GM12878 (cell line): Measurements from ENCODE around the gene DISP3. TPM values are rescaled to one million over a fixed set of nuclear protein-coding genes. Genes with fewer than 3 reads are reported as not detected.

Experiments used
- ATAC-seq: fragments of 200-7000 bp; cut with Tn5 transposase; 3 replicates; pipeline ENCODE4 v1.9.1; 2020; ENCODE audit warnings: mild to moderate bottlenecking, moderate library complexity
- BruUV-seq: library from RNA; stranded (reverse); fragments of 400-500 nt; replicated peaks from 2 replicates; lab custom pipeline; 2021; lab: Mats Ljungman, UMichigan
- CTCF ChIA-PET: fragments of 300-600 bp; sonication (Branson Sonifier 250); formaldehyde crosslinking; extraction: SDS; loops from one replicate; lab custom pipeline; 2021; ENCODE audit warnings: inconsistent platforms; lab: Yijun Ruan, JAX
- POLR2A ChIA-PET: fragments of 350-600 bp; formaldehyde crosslinking; extraction: SDS; loops from one replicate; lab custom pipeline; 2021; ENCODE audit warnings: inconsistent platforms; lab: Charles Lee
- RAD21 ChIA-PET: fragments of 300-600 bp; sonication (Branson Sonifier 250); formaldehyde crosslinking; loops from one replicate; lab custom pipeline; 2023; ENCODE audit warnings: antibody characterized with exemption; ENCODE audit not compliant: unreplicated experiment; lab: Charles Lee
- SMC1A ChIA-PET: fragments of 300-600 bp; sonication (Branson Sonifier 250); formaldehyde crosslinking; loops from one replicate; lab custom pipeline; 2023; ENCODE audit not compliant: unreplicated experiment, uncharacterized antibody; lab: Charles Lee
- DNase-seq: peaks from one replicate; pipeline ENCODE4 v3.0.0-alpha.2; 2011; ENCODE audit warnings: low read depth, low spot score
- FAIRE-seq: peaks from 3 replicates; lab custom pipeline; 2011; peaks lifted over from hg19 to GRCh38; lab: Jason Lieb, UNC
- H2AFZ ChIP-seq: 2 replicates; pipeline ENCODE4 v1.6.0; 2011; ENCODE audit warnings: low read depth, low read length, control low read depth; ENCODE audit not compliant: control insufficient read depth
- H3K27ac ChIP-seq: 2 replicates; pipeline ENCODE4 v1.5.1; 2011; ENCODE audit warnings: control low read depth; ENCODE audit not compliant: control insufficient read depth, insufficient read depth
- H3K27me3 ChIP-seq, 2 experiments: replicated peaks in 1 of 2; 2 replicates each; pipeline versions ENCODE4 v1.6.0 to v1.6.1; 2011; ENCODE audit warnings: low read length in 1 of 2; ENCODE audit not compliant: control insufficient read depth in 2 of 2, insufficient read depth in 2 of 2
- H3K36me3 ChIP-seq, 2 experiments: 2 replicates each; pipeline ENCODE4 v1.5.1; 2011; ENCODE audit warnings: low read length in 1 of 2; ENCODE audit not compliant: control insufficient read depth in 2 of 2, insufficient read depth in 2 of 2
- H3K4me1 ChIP-seq: 2 replicates; pipeline ENCODE4 v1.6.1; 2011; ENCODE audit warnings: mild to moderate bottlenecking, low read length, moderate library complexity, mixed read lengths; ENCODE audit not compliant: control insufficient read depth, insufficient read depth
- H3K4me2 ChIP-seq: 2 replicates; pipeline ENCODE4 v1.6.0; 2011; ENCODE audit warnings: control low read depth; ENCODE audit not compliant: control insufficient read depth, insufficient read depth
- H3K4me3 ChIP-seq: fragments of 200-600 bp; sonication (generic); 2 replicates; pipeline ENCODE4 v1.5.1; 2016
- H3K79me2 ChIP-seq: 2 replicates; pipeline ENCODE4 v1.6.0; 2011; ENCODE audit warnings: low read length; ENCODE audit not compliant: control insufficient read depth, insufficient read depth
- H3K9ac ChIP-seq: 2 replicates; pipeline ENCODE4 v1.8.0; 2011; ENCODE audit warnings: low read length, control low read depth, mixed read lengths; ENCODE audit not compliant: control insufficient read depth, insufficient read depth
- H3K9me3 ChIP-seq: replicated peaks from 3 replicates; pipeline ENCODE4 v1.5.1; 2011; ENCODE audit warnings: mild to moderate bottlenecking, low read length; ENCODE audit not compliant: control insufficient read depth, insufficient read depth
- H4K20me1 ChIP-seq: 2 replicates; pipeline ENCODE4 v1.6.0; 2011; ENCODE audit not compliant: control insufficient read depth, insufficient read depth
- BCLAF1 ChIP-seq: fragments of 450-650 bp; IDR thresholded peaks from 2 replicates; pipeline ENCODE4 v1.6.1; 2017; ENCODE audit warnings: antibody characterized with exemption, mild to moderate bottlenecking, moderate library complexity
- CBFB ChIP-seq: IDR thresholded peaks from 2 replicates; pipeline ENCODE4 v1.6.1; 2016; ENCODE audit warnings: antibody characterized with exemption, low read depth
- CEBPB ChIP-seq, 2 experiments: fragments of 150-350 bp in 1 of 2; IDR thresholded peaks; 2 replicates each; pipeline ENCODE4 v1.6.1; 2012 to 2014; ENCODE audit warnings: low read depth in 2 of 2, low read length in 2 of 2, borderline replicate concordance in 1 of 2, inconsistent platforms in 1 of 2
- CHD1 ChIP-seq: IDR thresholded peaks from 2 replicates; pipeline ENCODE4 v1.6.1; 2012; ENCODE audit warnings: low read depth, low read length, improper control_type of control experiment
- CREB1 ChIP-seq: IDR thresholded peaks from 2 replicates; pipeline ENCODE4 v1.6.1; 2012; ENCODE audit warnings: low read depth, mild to moderate bottlenecking, inconsistent platforms
- HDGF ChIP-seq: fragments of 450-650 bp; IDR thresholded peaks from 2 replicates; pipeline ENCODE4 v1.6.1; 2016; ENCODE audit warnings: antibody characterized with exemption
- MLLT1 ChIP-seq: fragments of 450-650 bp; IDR thresholded peaks from 2 replicates; pipeline ENCODE4 v1.6.1; 2016; ENCODE audit warnings: mild to moderate bottlenecking
- NBN ChIP-seq: fragments of 450-650 bp; IDR thresholded peaks from 2 replicates; pipeline ENCODE4 v1.6.1; 2016
- NKRF ChIP-seq: fragments of 450-650 bp; conservative IDR thresholded peaks from 2 replicates; pipeline ENCODE4 v1.6.1; 2017; ENCODE audit warnings: mild to moderate bottlenecking, moderate library complexity
- SMAD5 ChIP-seq: IDR thresholded peaks from 2 replicates; pipeline ENCODE4 v1.6.1; 2016; ENCODE audit warnings: antibody characterized with exemption, low read depth
- SMC3 ChIP-seq: IDR thresholded peaks from 2 replicates; pipeline ENCODE4 v1.6.1; 2011; ENCODE audit warnings: low read length, improper control_type of control experiment, borderline replicate concordance
- USF2 ChIP-seq: IDR thresholded peaks from 2 replicates; pipeline ENCODE4 v1.6.1; 2011; ENCODE audit warnings: low read depth, low read length, improper control_type of control experiment, borderline replicate concordance
- ZBTB33 ChIP-seq: fragments of 450-650 bp; IDR thresholded peaks from 2 replicates; pipeline ENCODE4 v1.6.1; 2017; ENCODE audit warnings: mild to moderate bottlenecking
- ZZZ3 ChIP-seq: IDR thresholded peaks from 2 replicates; pipeline ENCODE4 v1.6.1; 2011; ENCODE audit warnings: low read depth; ENCODE audit not compliant: control insufficient read depth, insufficient read length
- WGBS: methylation state at CpG from one replicate; pipeline ENCODE4 v1.1.6; 2016; ENCODE audit warnings: low lambda C conversion rate; ENCODE audit not compliant: insufficient replicate concordance, insufficient coverage; ENCODE audit errors: missing lambda C conversion rate; 5-methylcytosine and 5-hydroxymethylcytosine counted together
- in situ Hi-C: fragments of 300-500 bp; cut with MboI; formaldehyde crosslinking; loops from 9 replicates; pipeline ENCODE4 v1.14.3; 2018; ENCODE audit warnings: mixed read lengths
- intact Hi-C: fragments of 100-400 bp; cut with micrococcal nuclease; formaldehyde crosslinking; loops from one replicate; pipeline ENCODE4 v1.14.2; 2022; ENCODE audit not compliant: unreplicated experiment
- polyA plus RNA-seq, 11 experiments: library from polyadenylated mRNA; depleted of rRNA in 4 of 11; unstranded in 6 of 11; stranded (reverse) in 5 of 11; fragments of >200 nt; fragmentation: Nextera tagmentation in 4 of 11; fragmentation: Illumina TruSeq in 1 of 11; extraction: Ambion mirVana in 4 of 11; extraction: Trizol in 1 of 11; gene quantifications; 1 replicate in 1 of 11; 2 replicates in 10 of 11; pipeline versions ENCODE4 v1.2.1 to v1.2.3, GENCODE V29; 2011 to 2016; ENCODE audit warnings: inconsistent platforms in 2 of 11, missing spikeins in 2 of 11, low read depth in 1 of 11
- total RNA-seq, 4 experiments: library from RNA; depleted of rRNA in 3 of 4; stranded (reverse); fragments of >200 nt in 3 of 4; fragmentation: Illumina TruSeq in 1 of 4; extraction: Trizol in 1 of 4; gene quantifications; 2 replicates each; pipeline versions ENCODE4 v1.2.1 to v1.2.3, GENCODE V29; 2013 to 2021

DISP3 gene
- total and polyA plus RNA-seq, 10 of the 15 experiments (the other 5 are each of a cell fraction or from before 2014, with no cell fraction given), result under 0.01 to 0.18 (median 0.09) TPM; not detected in 2

- Histone ChIP-seq H3K79me2 (no peaks in the 10 kb centered on the region), H3K36me3 (no peaks in the 10 kb centered on the region), H3K9ac (no peak overlapping the region), H3K27ac (no peak overlapping the region)
- RAD21 ChIA-PET, result no interaction called here
- ATAC-seq (no peak), FAIRE-seq (no peak), DNase-seq (no peak)
- SMC1A ChIA-PET, result no interaction called here
- 52% methylated on average over 33 of the region's 33 CpGs for WGBS
- POLR2A ChIA-PET, result no interaction called here
- TF ChIP-seq NBN (no peak), SMAD5 (no peak), BCLAF1 (no peak), SMC3 (no peak), ZBTB33 (no peak), MLLT1 (no peak), CBFB (no peak), CHD1 (no peak), NKRF (no peak), HDGF (no peak), CEBPB (IDR thresholded peaks at IDR 0.05; ENCODE audit: borderline replicate concordance in 1 of 2, low read depth in 2 of 2, low read length in 2 of 2) (no peak), USF2 (no peak), ZZZ3 (no peak), CREB1 (no peak)
- TF ChIP-seq, all 136 proteins: peak for 0
- CTCF ChIA-PET, result no interaction called here
- Histone ChIP-seq H3K9me3 (no peaks in the 10 kb centered on the region), H3K4me2 (no peak overlapping the region), H4K20me1 (no peaks in the 10 kb centered on the region), H3K4me1 (no peaks in the 10 kb centered on the region), H3K27me3 (peaks cover 0 to 2% of the 10 kb centered on the region in 2 experiments; a peak in 1 of 4 replicates), H3K4me3 (no peak overlapping the region), H2AFZ (no peak overlapping the region)
- BruUV-seq, result no TSS peak
- intact Hi-C loops, result no loop called here
- in situ Hi-C loops, result no loop called here
Observed at GRCh38 chr1:11535761-11536572, 57.0 kb downstream of the DISP3 start.
